ENCODE results near the gene CUBN.

CUBN gene

DNA sequence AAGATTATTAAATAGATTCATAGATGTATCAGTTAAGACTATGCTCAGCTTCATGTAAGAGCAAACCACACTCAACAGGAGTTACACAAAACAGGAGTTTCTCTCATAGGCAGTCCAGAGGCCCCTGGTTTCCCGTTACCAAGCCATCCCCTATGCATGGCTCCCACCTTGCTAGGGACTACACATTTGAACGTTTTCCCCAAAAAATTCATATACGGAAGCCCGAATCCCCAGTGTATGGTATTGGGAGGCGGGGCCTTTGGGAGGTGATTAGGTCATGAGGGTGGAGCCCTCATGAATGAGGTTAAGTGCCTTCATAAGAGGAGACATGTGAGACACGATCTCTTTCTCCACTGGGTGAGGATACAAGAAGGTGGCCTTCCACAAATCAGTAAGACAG, 341.5 kb downstream of the CUBN start:
- Histone ChIP-seq H3K4me1 (ENCODE audit: control insufficient read depth, insufficient read depth, low read length) (no peaks in the 10 kb centered on the region), H3K4me3 (ENCODE audit: low read depth, low read length) (no peak overlapping the region), H3K27ac (ENCODE audit: extremely low read depth, low read depth, low read length) (no peak overlapping the region), H3K9me3 (ENCODE audit: control insufficient read depth, insufficient read depth, low read depth, low read length) (no peaks in the 10 kb centered on the region), H3K36me3 (ENCODE audit: control insufficient read depth in 2 of 2, insufficient read depth in 1 of 2, low read length in 2 of 2) (no peaks in the 10 kb centered on the region)
- TF ChIP-seq ZNF174 (tag by site-specific recombination; IDR thresholded peaks at IDR 0.05) = no peak
- TF ChIP-seq KLF10 (tag by site-specific recombination; IDR thresholded peaks at IDR 0.05) = no peak
- TF ChIP-seq, protein P1, sequence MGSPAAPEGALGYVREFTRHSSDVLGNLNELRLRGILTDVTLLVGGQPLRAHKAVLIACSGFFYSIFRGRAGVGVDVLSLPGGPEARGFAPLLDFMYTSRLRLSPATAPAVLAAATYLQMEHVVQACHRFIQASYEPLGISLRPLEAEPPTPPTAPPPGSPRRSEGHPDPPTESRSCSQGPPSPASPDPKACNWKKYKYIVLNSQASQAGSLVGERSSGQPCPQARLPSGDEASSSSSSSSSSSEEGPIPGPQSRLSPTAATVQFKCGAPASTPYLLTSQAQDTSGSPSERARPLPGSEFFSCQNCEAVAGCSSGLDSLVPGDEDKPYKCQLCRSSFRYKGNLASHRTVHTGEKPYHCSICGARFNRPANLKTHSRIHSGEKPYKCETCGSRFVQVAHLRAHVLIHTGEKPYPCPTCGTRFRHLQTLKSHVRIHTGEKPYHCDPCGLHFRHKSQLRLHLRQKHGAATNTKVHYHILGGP (tag by site-specific recombination; IDR thresholded peaks at IDR 0.05) = no peak
- no peak for TF ChIP-seq ZXDB (tag by site-specific recombination; IDR thresholded peaks at IDR 0.05)
- TF ChIP-seq SCRT2 (tag by site-specific recombination; IDR thresholded peaks at IDR 0.05) = no peak
- TF ChIP-seq ZNF366 (tag by site-specific recombination; conservative IDR thresholded peaks at IDR 0.05) = no peak
- no peak for TF ChIP-seq ZNF521 (tag by site-specific recombination; IDR thresholded peaks at IDR 0.05)
- TF ChIP-seq ZNF302 (tag by site-specific recombination; IDR thresholded peaks at IDR 0.05; ENCODE audit: low read depth) = no peak
- TF ChIP-seq ZNF514 (tag by site-specific recombination; IDR thresholded peaks at IDR 0.05) = no peak
- TF ChIP-seq ZBTB17 (tag by site-specific recombination; IDR thresholded peaks at IDR 0.05) = no peak
- TF ChIP-seq ZBTB6 (tag by site-specific recombination; IDR thresholded peaks at IDR 0.05) = no peak
- TF ChIP-seq ZNF660 (tag by site-specific recombination; IDR thresholded peaks at IDR 0.05) = no peak
- TF ChIP-seq SALL2 (tag by site-specific recombination; IDR thresholded peaks at IDR 0.05; ENCODE audit: borderline replicate concordance) = no peak
- TF ChIP-seq ZNF335 (tag by site-specific recombination; conservative IDR thresholded peaks at IDR 0.05) = no peak
- no peak for TF ChIP-seq HOXC10 (CRISPR knock-in tag; IDR thresholded peaks at IDR 0.05)
- no peak for TF ChIP-seq ZNF777 (tag by site-specific recombination; IDR thresholded peaks at IDR 0.05; ENCODE audit: borderline replicate concordance)
- TF ChIP-seq HOXD13 (CRISPR knock-in tag; IDR thresholded peaks at IDR 0.05; ENCODE audit: borderline replicate concordance) = no peak
- TF ChIP-seq GLIS1 (tag by site-specific recombination; IDR thresholded peaks at IDR 0.05) = no peak
- TF ChIP-seq ZBTB8A (tag by site-specific recombination; IDR thresholded peaks at IDR 0.05) = no peak
- POLR2A ChIA-PET = no interaction called here
- CTCF ChIA-PET = interaction anchor here (1.7 kb wide), 1 partner anchor 11 kb away, joined by 11 read pairs; no protein-coding TSS in a partner anchor

DNA sequence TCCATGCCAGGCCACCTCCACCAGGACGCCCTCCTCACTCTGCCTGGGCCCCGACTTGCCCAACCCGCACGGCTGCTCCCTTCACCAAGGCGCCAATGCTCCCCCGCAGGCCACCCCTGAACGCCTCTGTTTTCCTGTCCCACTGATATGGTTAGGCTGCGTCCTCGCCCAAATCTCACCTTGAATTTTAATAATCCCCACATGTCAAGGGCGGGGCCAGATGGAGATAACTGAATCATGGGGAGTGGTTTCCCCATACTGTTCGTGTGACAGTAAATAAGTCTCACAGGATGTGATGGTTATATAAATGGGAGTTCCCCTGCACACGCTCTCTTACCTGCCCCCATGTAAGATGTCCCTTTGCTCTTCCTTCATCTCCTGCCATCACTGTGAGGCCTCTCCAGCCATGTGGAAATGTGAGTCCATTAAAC, 342.2 kb downstream of the CUBN start:
- Histone ChIP-seq H3K4me3 (ENCODE audit: low read depth, low read length) (no peak overlapping the region), H3K36me3 (ENCODE audit: control insufficient read depth in 2 of 2, insufficient read depth in 1 of 2, low read length in 2 of 2) (no peaks in the 10 kb centered on the region), H3K4me1 (ENCODE audit: control insufficient read depth, insufficient read depth, low read length) (no peaks in the 10 kb centered on the region), H3K9me3 (ENCODE audit: control insufficient read depth, insufficient read depth, low read depth, low read length) (no peaks in the 10 kb centered on the region), H3K27ac (ENCODE audit: extremely low read depth, low read depth, low read length) (no peak overlapping the region)
- ChIA-PET POLR2A (no interaction called here), CTCF (no interaction called here)
- TF ChIP-seq ZNF146 (tag by site-specific recombination; IDR thresholded peaks at IDR 0.05) (no peak), ZFP37 (tag by site-specific recombination; IDR thresholded peaks at IDR 0.05) (no peak), ZSCAN16 (tag by site-specific recombination; IDR thresholded peaks at IDR 0.05) (no peak), PRDM2 (tag by site-specific recombination; IDR thresholded peaks at IDR 0.05; ENCODE audit: borderline replicate concordance) (no peak), ZNF138 (tag by site-specific recombination; IDR thresholded peaks at IDR 0.05; ENCODE audit: borderline replicate concordance) (no peak)
- TF ChIP-seq, protein P2, sequence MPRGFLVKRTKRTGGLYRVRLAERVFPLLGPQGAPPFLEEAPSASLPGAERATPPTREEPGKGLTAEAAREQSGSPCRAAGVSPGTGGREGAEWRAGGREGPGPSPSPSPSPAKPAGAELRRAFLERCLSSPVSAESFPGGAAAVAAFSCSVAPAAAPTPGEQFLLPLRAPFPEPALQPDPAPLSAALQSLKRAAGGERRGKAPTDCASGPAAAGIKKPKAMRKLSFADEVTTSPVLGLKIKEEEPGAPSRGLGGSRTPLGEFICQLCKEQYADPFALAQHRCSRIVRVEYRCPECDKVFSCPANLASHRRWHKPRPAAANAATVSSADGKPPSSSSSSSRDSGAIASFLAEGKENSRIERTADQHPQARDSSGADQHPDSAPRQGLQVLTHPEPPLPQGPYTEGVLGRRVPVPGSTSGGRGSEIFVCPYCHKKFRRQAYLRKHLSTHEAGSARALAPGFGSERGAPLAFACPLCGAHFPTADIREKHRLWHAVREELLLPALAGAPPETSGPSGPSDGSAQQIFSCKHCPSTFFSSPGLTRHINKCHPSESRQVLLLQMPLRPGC (tag by site-specific recombination; IDR thresholded peaks at IDR 0.05) = no peak
